K562 treated with DMSO at 1 percent for 4 hours (cell line): ENCODE data around the gene TGIF2LY. TPM values are rescaled to one million over a fixed set of nuclear protein-coding genes. Genes with fewer than 3 reads are reported as not detected.

Source experiments
- total RNA-seq: library from RNA; unstranded; fragments of 300-600 nt; gene quantifications from 2 replicates; pipeline ENCODE4 v1.2.3, GENCODE V29; 2022; ENCODE audit not compliant: insufficient read depth

The TGIF2LY gene
- total RNA-seq, result not detected in 2 replicates

GRCh38 chrY:3578767-3579166 lies at the start of gene TGIF2LY:
Gene TGIF2LY, plus strand, starts transcription at chrY:3579067. Its CDS starts 178 bp downstream, at chrY:3579245.

